Hepatocyte (in vitro differentiated cells): ENCODE measurements around the gene PTPRO. TPM values are rescaled to one million over a fixed set of nuclear protein-coding genes. Genes with fewer than 3 reads are reported as not detected.
"Not testable (repeated sequence)": the region's sequence is repeated elsewhere in the genome, so short reads cannot be mapped to it uniquely, and the experiment has no call there.

Experiments used
- DNase-seq: peaks from one replicate; pipeline ENCODE4 v3.0.0-alpha.2; 2016; ENCODE audit warnings: low spot score
- H2AFZ ChIP-seq: fragments of 200-600 bp; sonication (generic); 2 replicates; pipeline ENCODE4 v1.6.0; 2016; ENCODE audit warnings: antibody characterized with exemption, mild to moderate bottlenecking
- H3K27ac ChIP-seq: fragments of 200-600 bp; sonication (generic); 2 replicates; pipeline ENCODE4 v1.5.1; 2016; ENCODE audit warnings: mild to moderate bottlenecking
- H3K27me3 ChIP-seq: fragments of 200-600 bp; sonication (generic); 2 replicates; pipeline ENCODE4 v1.6.1; 2016
- H3K36me3 ChIP-seq: fragments of 200-600 bp; sonication (generic); replicated peaks from 2 replicates; pipeline ENCODE4 v1.5.1; 2016; ENCODE audit warnings: low read depth; ENCODE audit not compliant: insufficient read depth
- H3K4me1 ChIP-seq: fragments of 200-600 bp; sonication (generic); 2 replicates; pipeline ENCODE4 v1.5.1; 2016; ENCODE audit warnings: mild to moderate bottlenecking, moderate library complexity; ENCODE audit not compliant: insufficient read depth
- H3K4me2 ChIP-seq: fragments of 200-600 bp; sonication (generic); 2 replicates; pipeline ENCODE4 v1.6.0; 2016
- H3K4me3 ChIP-seq: fragments of 200-600 bp; sonication (generic); 2 replicates; pipeline ENCODE4 v1.5.1; 2016; ENCODE audit warnings: mild to moderate bottlenecking
- H3K79me2 ChIP-seq: fragments of 200-600 bp; sonication (generic); 2 replicates; pipeline ENCODE4 v1.6.0; 2017; ENCODE audit warnings: mild to moderate bottlenecking
- H3K9me2 ChIP-seq: fragments of 200-600 bp; sonication (generic); replicated peaks from 2 replicates; pipeline ENCODE4 v1.6.0; 2017; ENCODE audit warnings: mild to moderate bottlenecking; ENCODE audit not compliant: insufficient read depth
- H3K9me3 ChIP-seq: fragments of 200-600 bp; sonication (generic); 2 replicates; pipeline ENCODE4 v1.5.1; 2016; ENCODE audit warnings: low read depth, mild to moderate bottlenecking
- H4K20me1 ChIP-seq: fragments of 200-600 bp; sonication (generic); 2 replicates; pipeline ENCODE4 v1.6.0; 2016; ENCODE audit warnings: mild to moderate bottlenecking; ENCODE audit not compliant: insufficient read depth, poor library complexity, severe bottlenecking
- EZH2 ChIP-seq: fragments of 200-600 bp; sonication (generic); IDR thresholded peaks from 2 replicates; pipeline ENCODE4 v1.6.1; 2016; ENCODE audit warnings: antibody characterized with exemption, mild to moderate bottlenecking, borderline replicate concordance
- EZH2phosphoT487 ChIP-seq: fragments of 200-600 bp; sonication (generic); IDR thresholded peaks from one replicate; pipeline ENCODE4 v1.6.1; 2018; ENCODE audit warnings: antibody characterized with exemption, mild to moderate bottlenecking, low read depth, moderate library complexity; ENCODE audit not compliant: unreplicated experiment, severe bottlenecking
- WGBS: methylation state at CpG from one replicate; pipeline ENCODE4 v1.1.6; 2016; ENCODE audit warnings: low lambda C conversion rate; ENCODE audit errors: missing lambda C conversion rate; 5-methylcytosine and 5-hydroxymethylcytosine counted together
- polyA plus RNA-seq: library from polyadenylated mRNA; unstranded; fragments of >200 nt; fragmentation: Nextera tagmentation; extraction: Ambion mirVana; gene quantifications from 2 replicates; pipeline ENCODE4 v1.2.1, GENCODE V29; 2016
- total RNA-seq: library from RNA; depleted of rRNA; stranded (reverse); fragments of >200 nt; gene quantifications from 2 replicates; pipeline ENCODE4 v1.2.3, GENCODE V29; 2014
- TF ChIP-seq, protein P1 (sequence below): fragments of 200-600 bp; sonication (generic); IDR thresholded peaks from 2 replicates; pipeline ENCODE4 v1.5.1; 2016; ENCODE audit warnings: antibody characterized with exemption, mild to moderate bottlenecking; ENCODE audit not compliant: poor library complexity

Gene PTPRO
- total and polyA plus RNA-seq, 2 experiments from 2014 or later: 0.60 to 0.65 TPM

DNA sequence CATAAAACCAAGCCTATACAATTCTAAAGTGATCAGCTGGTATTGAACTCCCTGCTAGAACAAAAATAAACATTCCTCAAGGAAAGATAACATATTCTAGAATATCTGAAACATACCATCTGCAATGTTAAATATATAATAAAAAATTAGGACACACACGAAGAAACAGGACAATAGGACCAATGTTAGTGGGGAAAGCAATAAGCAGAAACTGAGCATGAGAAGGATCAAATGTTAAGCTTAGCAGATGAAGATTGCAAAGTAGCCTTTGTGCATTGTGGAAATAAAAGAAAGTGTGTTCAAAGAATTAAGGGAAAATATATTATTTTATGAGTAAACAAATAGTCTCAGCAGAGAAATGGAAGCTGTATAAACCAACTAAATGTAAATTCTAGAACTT is 286.1 kb downstream of the PTPRO start:
- Histone ChIP-seq H3K36me3 (no peaks in the 10 kb centered on the region), H3K9me3 (peaks cover 3% of the 10 kb centered on the region), H4K20me1 (no peaks in the 10 kb centered on the region), H3K9me2 (no peaks in the 10 kb centered on the region), H3K27ac (no peak overlapping the region), H2AFZ (no peak overlapping the region), H3K4me3 (no peak overlapping the region), H3K4me2 (no peak overlapping the region), H3K27me3 (no peaks in the 10 kb centered on the region), H3K4me1 (peaks cover 9% of the 10 kb centered on the region), H3K79me2 (no peaks in the 10 kb centered on the region)
- 80% methylated on average over 1 of the region's 1 CpG for WGBS
- TF ChIP-seq EZH2phosphoT487 (no peak), EZH2 (no peak)
- TF ChIP-seq, protein P1, sequence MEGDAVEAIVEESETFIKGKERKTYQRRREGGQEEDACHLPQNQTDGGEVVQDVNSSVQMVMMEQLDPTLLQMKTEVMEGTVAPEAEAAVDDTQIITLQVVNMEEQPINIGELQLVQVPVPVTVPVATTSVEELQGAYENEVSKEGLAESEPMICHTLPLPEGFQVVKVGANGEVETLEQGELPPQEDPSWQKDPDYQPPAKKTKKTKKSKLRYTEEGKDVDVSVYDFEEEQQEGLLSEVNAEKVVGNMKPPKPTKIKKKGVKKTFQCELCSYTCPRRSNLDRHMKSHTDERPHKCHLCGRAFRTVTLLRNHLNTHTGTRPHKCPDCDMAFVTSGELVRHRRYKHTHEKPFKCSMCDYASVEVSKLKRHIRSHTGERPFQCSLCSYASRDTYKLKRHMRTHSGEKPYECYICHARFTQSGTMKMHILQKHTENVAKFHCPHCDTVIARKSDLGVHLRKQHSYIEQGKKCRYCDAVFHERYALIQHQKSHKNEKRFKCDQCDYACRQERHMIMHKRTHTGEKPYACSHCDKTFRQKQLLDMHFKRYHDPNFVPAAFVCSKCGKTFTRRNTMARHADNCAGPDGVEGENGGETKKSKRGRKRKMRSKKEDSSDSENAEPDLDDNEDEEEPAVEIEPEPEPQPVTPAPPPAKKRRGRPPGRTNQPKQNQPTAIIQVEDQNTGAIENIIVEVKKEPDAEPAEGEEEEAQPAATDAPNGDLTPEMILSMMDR: no peak
- no peak for DNase-seq

DNA sequence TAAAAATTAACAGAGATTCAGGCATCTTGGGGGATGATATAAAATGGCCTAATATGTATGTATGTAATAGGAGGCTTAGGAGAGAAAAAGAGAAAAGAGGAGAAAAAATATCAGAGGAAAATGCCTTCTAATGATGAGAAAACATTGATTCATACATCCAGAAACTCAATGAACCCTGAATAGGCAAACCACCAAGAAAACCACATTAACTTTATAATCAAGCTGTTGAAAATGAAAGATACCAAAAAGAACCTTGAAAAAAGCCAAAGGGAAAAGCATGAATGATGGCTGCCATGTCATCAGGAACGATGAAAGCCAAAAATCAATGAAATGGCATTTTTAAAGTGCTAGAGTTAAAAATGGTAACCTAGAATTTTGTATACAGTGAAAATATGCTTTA is 286.6 kb downstream of the PTPRO start:
- DNase-seq: no peak
- Histone ChIP-seq H2AFZ (no peak overlapping the region), H3K4me3 (no peak overlapping the region), H3K79me2 (no peaks in the 10 kb centered on the region), H3K9me3 (peaks cover 3% of the 10 kb centered on the region), H3K27ac (no peak overlapping the region), H4K20me1 (no peaks in the 10 kb centered on the region), H3K4me2 (no peak overlapping the region), H3K36me3 (no peaks in the 10 kb centered on the region), H3K27me3 (no peaks in the 10 kb centered on the region), H3K9me2 (no peaks in the 10 kb centered on the region), H3K4me1 (peaks cover 3% of the 10 kb centered on the region)
- no peak for TF ChIP-seq EZH2phosphoT487
- no peak for TF ChIP-seq EZH2
- TF ChIP-seq, protein P1: no peak
- WGBS: 97% methylated on average over 1 of the region's 1 CpG

DNA sequence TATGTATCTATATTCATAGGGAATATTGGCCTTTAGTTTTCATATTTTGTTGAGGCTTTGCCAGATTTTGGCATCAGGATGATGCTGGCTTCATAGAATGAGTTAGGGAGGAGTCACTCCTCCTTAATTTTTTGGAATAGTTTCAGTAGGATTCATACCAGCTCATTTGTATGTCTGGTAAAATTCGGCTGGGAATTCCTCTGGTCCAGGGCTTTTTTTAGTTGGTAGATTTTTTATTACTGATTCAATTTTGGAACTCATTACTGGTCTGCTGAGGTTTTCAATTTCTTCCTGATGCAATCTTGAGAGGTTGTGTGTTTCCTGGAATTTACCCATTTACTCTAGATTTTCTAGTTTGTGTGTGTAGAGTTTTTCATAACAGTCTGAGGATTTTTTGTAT is 291.7 kb downstream of the PTPRO start:
- Histone ChIP-seq H2AFZ (no peak overlapping the region), H4K20me1 (no peaks in the 10 kb centered on the region), H3K36me3 (no peaks in the 10 kb centered on the region), H3K4me2 (no peak overlapping the region), H3K9me3 (peaks cover 28% of the 10 kb centered on the region), H3K27me3 (no peaks in the 10 kb centered on the region), H3K4me3 (no peak overlapping the region), H3K9me2 (no peaks in the 10 kb centered on the region), H3K27ac (no peak overlapping the region), H3K4me1 (no peaks in the 10 kb centered on the region), H3K79me2 (no peaks in the 10 kb centered on the region)
- WGBS: 92% methylated on average over 1 of the region's 1 CpG
- no peak for DNase-seq
- TF ChIP-seq EZH2: no peak
- TF ChIP-seq EZH2phosphoT487: no peak
- TF ChIP-seq, protein P1: no peak

DNA sequence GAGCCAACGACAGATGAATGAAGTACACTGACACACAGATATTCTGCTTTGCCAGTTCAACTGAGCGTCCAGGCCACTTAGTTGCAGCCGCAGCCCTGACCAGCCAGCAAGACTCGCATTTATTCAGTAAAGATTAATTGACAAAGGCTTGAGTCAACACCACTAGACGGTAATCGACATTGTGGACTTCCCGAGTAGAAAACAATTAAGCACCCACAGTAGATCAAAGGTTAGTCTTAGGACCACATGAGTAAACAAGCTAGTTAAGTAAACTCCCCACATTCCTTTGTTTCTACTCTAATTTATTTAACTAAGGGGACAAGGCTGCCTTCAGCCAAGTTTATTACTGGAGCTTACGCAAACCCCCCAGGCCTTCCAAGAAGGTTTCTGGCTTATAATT is 294.2 kb downstream of the PTPRO start:
- H3K9me3 ChIP-seq: peaks cover 28% of the 10 kb centered on the region
- not testable (repeated sequence) for H3K4me3 ChIP-seq, H2AFZ ChIP-seq, H3K27me3 ChIP-seq, DNase-seq, H3K36me3 ChIP-seq, H3K9me2 ChIP-seq, H3K4me2 ChIP-seq, H3K4me1 ChIP-seq, H4K20me1 ChIP-seq, H3K27ac ChIP-seq, H3K79me2 ChIP-seq
- 81% methylated on average over 8 of the region's 8 CpGs for WGBS
